ENCODE measurements around the gene IGDCC3. TPM values are rescaled to one million over a fixed set of nuclear protein-coding genes. Genes with fewer than 3 reads are reported as not detected.

IGDCC3 gene
- total RNA-seq, 1 donor from 2014 or later: 125 TPM

GRCh38 chr15:65307978-65308377, 69.8 kb downstream of the IGDCC3 start:
- Mint-ChIP-seq H3K27me3 (no peaks in the 10 kb centered on the region), H3K27ac (no peak overlapping the region), H3K9me3 (ENCODE audit: low read depth) (no peaks in the 10 kb centered on the region), H3K36me3 (ENCODE audit: insufficient read depth) (no peaks in the 10 kb centered on the region), H3K4me1 (ENCODE audit: low read depth) (peaks cover 15% of the 10 kb centered on the region), H3K4me3 (ENCODE audit: low read depth) (no peak overlapping the region)
- TF ChIP-seq CTCF (IDR thresholded peaks at IDR 0.05; ENCODE audit: unreplicated experiment): no peak
- DNase-seq (ENCODE audit: low spot score, unreplicated experiment): no peak

- no peak for TF ChIP-seq CTCF (IDR thresholded peaks at IDR 0.05; ENCODE audit: unreplicated experiment)
- no peak overlapping the region for H3K4me3 Mint-ChIP-seq (ENCODE audit: low read depth)
- no peaks in the 10 kb centered on the region for H3K27me3 Mint-ChIP-seq
Measured at GRCh38 chr15:65306551-65306950, 71.3 kb downstream of the IGDCC3 start.

GRCh38 chr15:65305776-65306175, 72.0 kb downstream of the IGDCC3 start:
- Mint-ChIP-seq H3K4me3 (ENCODE audit: low read depth) (no peak overlapping the region), H3K27ac (peak overlapping the region; percentile 88), H3K4me1 (ENCODE audit: low read depth) (peaks cover 3% of the 10 kb centered on the region), H3K36me3 (ENCODE audit: insufficient read depth) (no peaks in the 10 kb centered on the region), H3K27me3 (no peaks in the 10 kb centered on the region), H3K9me3 (ENCODE audit: low read depth) (no peaks in the 10 kb centered on the region)
- no peak for DNase-seq (ENCODE audit: low spot score, unreplicated experiment)
- no peak for TF ChIP-seq CTCF (IDR thresholded peaks at IDR 0.05; ENCODE audit: unreplicated experiment)

More at GRCh38 chr15:65306551-65306950, 71.3 kb downstream of the IGDCC3 start:
- no peaks in the 10 kb centered on the region for H3K9me3 Mint-ChIP-seq (ENCODE audit: low read depth)
- H3K36me3 Mint-ChIP-seq (ENCODE audit: insufficient read depth): no peaks in the 10 kb centered on the region
- H3K4me1 Mint-ChIP-seq (ENCODE audit: low read depth): peaks cover 5% of the 10 kb centered on the region
- DNase-seq (ENCODE audit: low spot score, unreplicated experiment): no peak
- peak overlapping the region; percentile 88 for H3K27ac Mint-ChIP-seq

- no peak for TF ChIP-seq CTCF (IDR thresholded peaks at IDR 0.05; ENCODE audit: unreplicated experiment)
- H3K36me3 Mint-ChIP-seq (ENCODE audit: insufficient read depth): no peaks in the 10 kb centered on the region
- no peak for DNase-seq (ENCODE audit: low spot score, unreplicated experiment)
- no peaks in the 10 kb centered on the region for H3K9me3 Mint-ChIP-seq (ENCODE audit: low read depth)
- peak overlapping the region; percentile 100 for H3K27ac Mint-ChIP-seq
- H3K27me3 Mint-ChIP-seq: no peaks in the 10 kb centered on the region
- peak overlapping the region; percentile 35 for H3K4me3 Mint-ChIP-seq (ENCODE audit: low read depth)
- peaks cover 3% of the 10 kb centered on the region for H3K4me1 Mint-ChIP-seq (ENCODE audit: low read depth)
Measured at GRCh38 chr15:65305150-65305758, 72.5 kb downstream of the IGDCC3 start.

- no peaks in the 10 kb centered on the region for H3K36me3 Mint-ChIP-seq (ENCODE audit: insufficient read depth)
- H3K27me3 Mint-ChIP-seq: no peaks in the 10 kb centered on the region
- H3K4me1 Mint-ChIP-seq (ENCODE audit: low read depth): peaks cover 3% of the 10 kb centered on the region
- peak; percentile 53 for DNase-seq (ENCODE audit: low spot score, unreplicated experiment)
- H3K27ac Mint-ChIP-seq: peak within 1 kb of the TSS; percentile 100
- no peaks in the 10 kb centered on the region for H3K9me3 Mint-ChIP-seq (ENCODE audit: low read depth)
- H3K4me3 Mint-ChIP-seq (ENCODE audit: low read depth): peak within 1 kb of the TSS; percentile 78
- TF ChIP-seq CTCF (IDR thresholded peaks at IDR 0.05; ENCODE audit: unreplicated experiment): peak; percentile 90
Measured at GRCh38 chr15:65304381-65305149, 73.2 kb downstream of the IGDCC3 start, which contains the start of gene RNU5B-1. Gene RNU5B-1, plus strand, starts transcription at chr15:65304677.

Measured in progenitor cell of endocrine pancreas (in vitro differentiated cells).